Measurements from ENCODE around the gene TECTB.

The TECTB gene

DNA sequence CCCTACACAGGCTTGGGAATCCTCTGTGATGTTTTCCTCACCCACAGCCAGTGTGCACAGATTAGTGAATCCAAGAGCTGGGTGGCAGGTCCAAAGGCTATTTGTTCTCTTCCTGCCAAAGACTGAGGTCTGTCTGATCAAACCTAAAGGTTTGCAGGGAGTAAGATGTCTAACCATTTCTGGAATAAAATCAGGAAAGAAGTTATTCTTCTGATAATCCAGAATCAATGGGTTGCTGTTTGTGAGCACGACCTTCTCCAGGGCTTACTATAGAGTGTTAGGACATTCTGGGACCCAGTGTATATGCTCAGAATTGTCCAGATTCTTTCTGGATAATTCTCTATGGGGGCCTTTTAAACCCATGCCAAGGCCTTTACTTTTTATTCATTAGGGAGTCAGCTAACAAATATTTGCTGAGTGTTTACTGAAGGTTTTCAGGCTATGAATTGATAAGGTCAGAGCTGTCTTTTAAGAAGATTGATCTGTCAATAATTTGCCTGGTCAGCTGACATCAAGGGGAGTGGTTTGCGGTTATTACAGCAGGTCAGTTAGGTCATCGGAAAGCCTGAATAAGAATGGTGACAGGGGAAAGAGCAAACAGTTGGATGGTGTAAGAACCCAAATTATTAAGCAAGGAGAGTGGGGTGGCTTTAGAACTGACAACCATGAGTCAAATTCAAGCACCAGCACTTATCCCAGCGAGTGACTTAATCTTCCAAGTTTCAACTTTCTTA lies 7.5 kb upstream of the TECTB start:
- DNase-seq: no peak

DNA sequence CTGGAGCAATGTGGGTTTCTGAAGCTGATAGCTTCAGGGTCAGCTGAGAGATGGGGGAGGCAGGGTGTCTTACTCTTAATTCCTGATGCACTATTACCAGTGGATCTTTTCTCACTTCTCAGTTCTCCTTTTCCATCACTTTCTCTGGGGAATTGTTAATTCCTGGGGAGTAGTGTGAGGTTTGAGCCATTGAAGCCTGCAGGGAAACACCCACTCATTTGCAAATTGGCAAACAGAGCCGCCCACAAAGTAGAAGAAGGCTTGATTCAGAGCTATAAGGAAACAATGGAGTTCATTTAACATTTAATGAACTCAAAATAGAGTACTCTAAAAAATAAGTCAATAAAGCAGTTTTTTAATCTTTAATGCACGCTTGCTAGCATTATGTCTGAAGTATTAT lies 4.3 kb upstream of the TECTB start:
- DNase-seq: no peak

DNA sequence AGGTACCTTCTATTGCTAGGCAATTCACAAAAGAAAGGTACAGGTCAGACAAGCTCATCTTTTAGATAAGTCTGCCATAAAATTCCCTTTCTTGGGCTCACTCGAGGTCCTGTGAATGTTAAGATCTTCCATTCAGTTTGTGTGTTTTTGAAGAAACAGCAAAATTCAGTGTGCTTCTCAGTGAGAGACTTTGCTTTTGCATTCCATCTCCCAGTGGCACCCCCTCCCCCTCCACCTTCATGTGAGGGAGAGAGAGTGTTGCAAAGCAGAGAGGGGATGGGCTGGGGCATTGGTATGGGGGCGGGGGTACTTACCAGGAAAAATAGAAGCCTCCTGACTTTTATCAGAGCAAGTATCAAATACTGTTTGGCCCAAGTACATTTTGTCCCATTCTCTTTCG lies 3.8 kb upstream of the TECTB start:
- DNase-seq: no peak

DNA sequence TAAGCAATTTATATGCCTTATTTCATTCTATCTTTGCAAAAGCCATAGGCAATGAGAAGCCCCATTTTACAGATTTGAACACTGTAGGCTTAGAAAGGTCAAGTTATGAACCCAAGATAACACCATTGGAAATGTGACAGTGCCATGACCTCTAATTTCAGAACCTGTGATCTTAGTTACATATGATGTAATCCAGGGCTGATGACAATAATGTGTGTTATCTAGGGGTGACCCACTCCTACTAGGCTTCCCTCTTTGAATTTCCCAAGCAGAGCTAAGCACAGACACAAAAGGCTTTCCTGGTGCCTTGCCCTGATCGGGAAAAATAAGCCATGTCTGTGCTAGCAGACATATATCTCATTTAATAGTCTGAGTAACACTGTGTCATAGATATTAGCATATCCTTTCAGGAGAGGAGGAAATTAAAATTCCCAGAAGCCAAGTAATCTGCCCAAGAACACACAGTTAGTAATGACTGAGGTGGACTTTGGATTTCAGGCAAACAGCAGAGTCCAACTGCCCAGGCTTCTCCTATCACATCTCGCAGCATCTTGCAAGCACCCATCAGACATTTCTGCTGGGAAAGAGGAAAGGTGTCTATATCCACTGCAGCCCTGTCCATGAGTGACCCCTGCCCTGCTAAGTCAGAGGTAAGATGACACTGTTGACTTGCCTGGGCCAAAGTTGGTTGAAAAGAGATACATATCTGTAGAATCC lies 2.8 kb upstream of the TECTB start:
- DNase-seq: no peak

- no peak for DNase-seq
Observed at GRCh38 chr10:112282086-112282485, 1.1 kb upstream of the TECTB start.

GRCh38 chr10:112286837-112287818 lies 3.9 kb downstream of the TECTB start:
- DNase-seq: no peak

DNA sequence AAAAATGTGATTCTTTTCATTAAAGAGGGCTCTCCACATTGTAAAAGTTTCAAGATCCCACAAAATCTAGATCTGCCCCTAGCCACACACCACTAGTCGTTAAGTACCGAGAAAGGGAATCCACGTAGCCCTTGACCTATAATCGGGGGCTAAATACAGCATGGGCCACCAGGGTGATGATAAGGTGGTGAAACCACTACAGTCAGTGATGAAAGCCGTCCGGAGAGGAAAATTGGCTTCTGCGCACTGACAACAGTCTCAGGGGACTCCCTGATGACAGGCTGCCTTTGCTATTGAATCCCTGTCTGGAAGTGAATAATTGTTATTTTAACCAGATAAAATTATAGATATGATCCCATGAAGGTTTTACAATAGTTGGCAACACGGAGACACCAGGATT lies 4.6 kb downstream of the TECTB start:
- DNase-seq: no peak

DNA sequence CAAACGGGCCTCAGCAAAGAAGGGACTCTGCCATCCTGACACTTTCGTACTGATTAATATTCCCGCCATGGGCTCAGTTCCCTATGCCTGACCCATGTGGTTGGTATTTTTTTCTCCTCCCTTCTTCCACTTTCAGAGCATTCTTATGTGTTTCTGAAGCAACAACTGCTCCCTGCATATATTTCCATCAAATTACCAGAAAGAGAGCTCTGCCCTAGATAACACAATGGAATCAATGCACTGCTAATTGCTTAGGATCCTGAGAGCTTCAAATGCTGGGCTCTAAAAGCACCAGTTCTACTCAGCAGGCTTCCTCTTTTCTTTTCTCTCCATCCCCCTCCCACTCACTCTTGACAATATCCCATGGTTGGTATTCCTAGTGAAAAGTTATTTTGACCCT lies 5.3 kb downstream of the TECTB start:
- no peak for DNase-seq

- no peak for DNase-seq
Observed at GRCh38 chr10:112289373-112290053, 6.3 kb downstream of the TECTB start.

DNA sequence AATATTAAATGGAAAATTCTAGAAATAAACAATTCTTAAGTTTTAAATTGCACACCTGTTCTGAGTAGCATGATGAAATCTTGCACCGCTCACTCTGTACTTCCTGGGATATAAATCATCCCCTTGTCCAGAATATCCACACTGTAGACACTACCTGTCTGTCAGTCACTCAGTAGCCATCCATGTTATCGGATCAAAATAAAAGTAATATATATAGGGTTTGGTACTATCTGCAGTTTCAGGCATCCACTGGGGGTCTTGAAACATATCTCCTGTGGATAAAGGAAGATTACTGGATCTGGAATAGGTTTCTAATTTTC lies 6.8 kb downstream of the TECTB start:
- DNase-seq: no peak

DNA sequence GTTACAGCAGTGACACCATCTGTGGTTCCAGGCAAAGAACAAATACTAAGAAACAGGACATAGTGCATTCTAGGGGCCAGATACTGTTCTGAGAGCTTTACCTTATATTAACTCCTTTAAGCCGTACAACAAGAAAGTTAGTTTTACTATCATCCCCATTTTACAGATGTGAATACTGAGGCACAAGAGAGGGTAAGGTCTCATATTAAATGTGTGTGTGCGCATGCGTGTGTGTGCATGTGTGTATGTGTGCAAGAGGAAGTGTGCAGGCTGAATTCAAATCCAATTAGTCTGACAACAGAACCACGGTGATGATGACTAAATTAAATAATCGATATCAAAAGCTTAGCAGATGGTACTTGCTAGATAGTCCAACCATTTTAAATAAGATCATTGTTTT lies 11.0 kb downstream of the TECTB start:
- DNase-seq: no peak

DNA sequence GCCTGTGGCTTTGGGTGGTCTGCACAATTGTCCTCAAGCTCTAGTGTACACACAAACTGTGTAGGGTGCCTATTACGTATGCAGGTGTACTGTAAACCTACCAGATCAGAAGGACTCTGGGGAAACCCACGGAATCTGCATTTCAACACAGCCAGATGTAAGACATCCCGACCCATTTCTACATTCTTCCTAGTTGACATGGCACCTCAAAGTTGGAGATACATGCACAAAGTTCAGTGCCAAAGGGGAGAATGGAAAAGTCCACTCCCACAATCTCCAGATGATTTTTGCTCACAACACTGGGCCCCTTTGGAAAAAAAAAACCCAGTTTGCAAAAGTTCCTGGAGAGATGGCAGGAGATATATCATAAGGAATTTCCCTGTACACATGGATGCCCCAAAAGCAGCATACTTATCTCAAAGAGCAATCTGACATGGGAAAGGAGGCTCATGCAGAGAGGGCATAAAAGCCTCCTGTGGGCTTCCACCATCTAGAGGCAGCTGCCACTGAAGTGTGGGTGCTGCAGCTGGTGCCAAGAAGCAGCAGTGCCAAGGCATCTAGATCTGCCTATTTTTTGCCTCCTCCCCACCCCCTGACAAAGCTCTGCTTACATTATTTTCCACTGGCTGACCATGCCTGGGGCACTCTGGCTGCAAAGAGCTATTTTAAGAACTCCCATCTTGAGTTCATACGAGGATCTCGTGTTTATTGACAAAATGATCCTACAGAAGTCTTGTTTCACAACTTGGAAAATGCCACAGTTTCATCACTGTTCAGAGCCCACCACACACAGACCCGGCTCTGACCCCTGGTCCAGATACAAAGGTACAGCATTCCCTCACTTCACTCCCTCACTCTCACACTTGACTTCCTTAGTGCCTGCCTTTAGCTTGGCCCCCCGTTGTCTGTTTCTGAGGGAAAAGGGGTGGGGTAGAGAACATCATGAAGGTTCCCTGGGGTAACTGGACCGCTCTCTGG lies 12.9 kb downstream of the TECTB start:
- no peak for DNase-seq

GRCh38 chr10:112296908-112297331 lies 13.7 kb downstream of the TECTB start:
- no peak for DNase-seq

DNA sequence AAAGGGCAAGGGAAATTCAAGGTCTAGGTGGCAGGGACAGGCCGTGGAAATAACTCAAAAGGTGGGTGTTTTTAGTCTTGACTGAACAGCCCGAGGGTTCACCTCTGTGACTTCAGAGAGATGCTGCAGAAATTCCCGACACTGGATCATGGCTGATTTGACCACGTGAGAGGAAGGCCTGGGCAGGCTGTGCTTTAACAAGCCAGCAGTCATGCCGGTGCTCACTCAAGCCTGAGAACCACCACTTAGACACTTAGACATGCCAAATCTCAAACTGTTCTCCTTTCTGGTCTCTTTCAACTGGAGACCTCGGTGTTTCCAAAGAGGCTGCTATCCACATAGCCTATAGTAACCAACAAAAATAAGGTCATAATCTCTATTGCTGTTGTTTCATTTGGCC lies 15.4 kb downstream of the TECTB start:
- DNase-seq: no peak

- DNase-seq: no peak
Observed at GRCh38 chr10:112299456-112299855, 16.3 kb downstream of the TECTB start.

- no peak for DNase-seq
Observed at GRCh38 chr10:112302335-112302734, 19.1 kb downstream of the TECTB start.

GRCh38 chr10:112303528-112303927 lies 20.3 kb downstream of the TECTB start:
- DNase-seq: no peak

DNA sequence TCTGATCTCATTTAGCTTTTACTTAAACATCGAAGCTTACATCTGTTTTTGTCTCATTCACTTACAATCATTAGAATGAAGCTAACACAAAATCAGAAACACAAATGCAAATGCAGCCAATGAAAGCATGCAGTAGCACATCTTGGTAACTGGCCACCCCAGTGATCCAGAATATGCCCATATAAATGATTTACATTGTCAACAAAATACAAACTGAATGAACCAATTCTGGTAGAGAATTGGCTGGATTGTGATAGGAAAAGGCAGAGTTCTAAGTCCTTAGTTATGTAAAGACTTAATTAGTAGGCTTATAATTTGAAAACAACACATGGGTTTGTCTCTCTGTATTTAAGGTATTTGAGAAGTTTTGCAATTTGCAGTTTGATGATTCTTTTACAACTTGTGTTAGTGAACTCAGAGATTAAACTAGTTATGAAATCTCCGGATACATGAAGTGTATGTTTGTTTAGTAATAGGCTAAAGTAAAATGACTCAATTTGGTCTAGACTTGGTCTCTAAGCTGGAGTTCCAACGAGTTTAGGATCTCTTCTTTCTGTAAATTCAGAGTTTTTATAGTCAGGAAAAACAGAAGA lies 21.2 kb downstream of the TECTB start:
- no peak for DNase-seq

GRCh38 chr10:112307358-112308124 lies 24.3 kb downstream of the TECTB start:
- DNase-seq: no peak

GRCh38 chr10:112308125-112308502 lies 24.9 kb downstream of the TECTB start:
- DNase-seq: no peak

DNA sequence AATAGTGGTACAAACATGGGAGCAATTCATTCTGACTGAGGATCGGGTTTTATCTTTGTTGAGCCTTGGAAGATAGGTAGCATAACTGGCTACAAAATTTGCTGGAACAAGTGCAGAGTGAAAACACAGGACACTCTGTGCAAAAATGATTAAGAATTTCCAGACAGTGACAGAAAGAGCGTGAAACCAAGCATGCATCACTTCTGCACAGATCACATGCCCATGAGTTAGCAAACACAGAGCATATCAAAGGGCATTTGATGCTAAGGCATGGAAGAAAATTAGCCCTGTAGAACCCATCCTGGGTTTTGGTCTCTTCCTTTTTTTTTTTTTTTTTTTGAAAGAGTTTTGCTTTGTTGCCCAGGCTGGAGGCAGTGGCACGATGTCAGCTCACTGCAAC lies 28.3 kb downstream of the TECTB start:
- no peak for DNase-seq
